ENCODE measurements around the gene UTP25. TPM values are rescaled to one million over a fixed set of nuclear protein-coding genes. Genes with fewer than 3 reads are reported as not detected.

UTP25 gene
- polyA plus RNA-seq, 1 experiment: 6.8 TPM

DNA sequence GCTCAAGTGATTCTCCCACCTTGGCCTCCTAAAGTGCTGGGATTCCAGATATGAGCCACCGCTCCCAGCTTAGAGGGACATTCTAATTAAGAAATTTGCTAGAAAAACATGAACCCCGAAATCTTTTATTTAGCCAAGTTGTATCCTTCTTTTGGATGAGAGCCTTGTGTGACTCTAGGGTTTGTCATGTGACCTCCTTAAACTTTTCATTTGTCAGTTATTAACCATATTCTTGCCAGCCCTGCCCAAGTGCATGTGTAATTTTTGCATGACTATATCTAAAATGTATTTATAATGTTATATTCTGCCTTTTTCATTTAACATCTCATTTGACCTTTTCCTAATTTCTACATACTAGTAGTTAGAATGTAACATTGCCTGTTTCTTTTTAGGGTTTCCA is 1.9 kb downstream of the UTP25 start:
- Histone ChIP-seq H3K4me3 (ENCODE audit: low read depth, low read length) (no peak overlapping the region), H3K27me3 (ENCODE audit: control insufficient read depth, insufficient read depth, low read length) (no peaks in the 10 kb centered on the region), H3K36me3 (ENCODE audit: control insufficient read depth, insufficient read depth, low read length) (peaks cover 6% of the 10 kb centered on the region)
- TF ChIP-seq, protein P1, sequence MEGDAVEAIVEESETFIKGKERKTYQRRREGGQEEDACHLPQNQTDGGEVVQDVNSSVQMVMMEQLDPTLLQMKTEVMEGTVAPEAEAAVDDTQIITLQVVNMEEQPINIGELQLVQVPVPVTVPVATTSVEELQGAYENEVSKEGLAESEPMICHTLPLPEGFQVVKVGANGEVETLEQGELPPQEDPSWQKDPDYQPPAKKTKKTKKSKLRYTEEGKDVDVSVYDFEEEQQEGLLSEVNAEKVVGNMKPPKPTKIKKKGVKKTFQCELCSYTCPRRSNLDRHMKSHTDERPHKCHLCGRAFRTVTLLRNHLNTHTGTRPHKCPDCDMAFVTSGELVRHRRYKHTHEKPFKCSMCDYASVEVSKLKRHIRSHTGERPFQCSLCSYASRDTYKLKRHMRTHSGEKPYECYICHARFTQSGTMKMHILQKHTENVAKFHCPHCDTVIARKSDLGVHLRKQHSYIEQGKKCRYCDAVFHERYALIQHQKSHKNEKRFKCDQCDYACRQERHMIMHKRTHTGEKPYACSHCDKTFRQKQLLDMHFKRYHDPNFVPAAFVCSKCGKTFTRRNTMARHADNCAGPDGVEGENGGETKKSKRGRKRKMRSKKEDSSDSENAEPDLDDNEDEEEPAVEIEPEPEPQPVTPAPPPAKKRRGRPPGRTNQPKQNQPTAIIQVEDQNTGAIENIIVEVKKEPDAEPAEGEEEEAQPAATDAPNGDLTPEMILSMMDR (IDR thresholded peaks at IDR 0.05; ENCODE audit: insufficient read depth, low read depth, low read length): no peak
- ChIA-PET POLR2A (no interaction called here), CTCF (interaction anchor here (3.9 kb wide), 1 partner anchor 10 kb away, joined by 16 read pairs; no protein-coding TSS in a partner anchor)
- no peak for DNase-seq (ENCODE audit: low read depth)

DNA sequence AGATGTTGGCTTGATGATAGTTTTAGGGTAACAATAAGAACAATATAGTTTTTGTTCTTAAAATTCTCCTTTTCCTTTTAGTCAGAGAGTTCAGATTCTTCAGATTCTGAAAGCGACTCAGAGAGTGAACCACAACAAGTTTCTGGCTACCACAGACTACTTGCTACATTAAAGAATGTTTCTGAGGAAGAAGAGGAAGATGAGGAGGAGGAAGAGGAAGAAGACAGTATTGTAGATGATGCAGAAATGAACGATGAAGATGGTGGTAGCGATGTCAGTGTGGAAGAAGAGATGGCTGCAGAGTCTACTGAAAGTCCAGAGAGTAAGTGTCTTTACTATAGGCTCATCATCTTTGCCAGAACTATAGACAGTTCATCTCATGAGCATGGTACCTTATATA is 3.0 kb downstream of the UTP25 start:
- ChIA-PET CTCF (interaction anchor here (1.3 to 3.9 kb wide), 2 partner anchors 9 to 15 kb away, joined by 4 to 16 read pairs; no protein-coding TSS in a partner anchor), POLR2A (interaction anchor here (0.7 kb wide), 1 partner anchor 23 kb away, joined by 8 read pairs; no protein-coding TSS in a partner anchor)
- no peaks in the 10 kb centered on the region for H3K27me3 ChIP-seq (ENCODE audit: control insufficient read depth, insufficient read depth, low read length)
- peaks cover 6% of the 10 kb centered on the region for H3K36me3 ChIP-seq (ENCODE audit: control insufficient read depth, insufficient read depth, low read length)
- TF ChIP-seq, protein P1 (IDR thresholded peaks at IDR 0.05; ENCODE audit: insufficient read depth, low read depth, low read length): no peak
- H3K4me3 ChIP-seq (ENCODE audit: low read depth, low read length): no peak overlapping the region
- no peak for DNase-seq (ENCODE audit: low read depth)

- Histone ChIP-seq H3K36me3 (ENCODE audit: control insufficient read depth, insufficient read depth, low read length) (peaks cover 6% of the 10 kb centered on the region), H3K27me3 (ENCODE audit: control insufficient read depth, insufficient read depth, low read length) (no peaks in the 10 kb centered on the region), H3K4me3 (ENCODE audit: low read depth, low read length) (no peak overlapping the region)
- DNase-seq (ENCODE audit: low read depth): no peak
- POLR2A ChIA-PET: interaction anchor here (0.7 to 1.1 kb wide), 2 partner anchors 47 to 71 kb away, joined by 4 to 5 read pairs; partner anchors contain the start of gene C1orf74
- CTCF ChIA-PET: interaction anchor here (0.5 to 1.4 kb wide), 6 partner anchors 8 to 450 kb away, joined by 3 to 9 read pairs (median 4); no protein-coding TSS in a partner anchor
- TF ChIP-seq, protein P1 (IDR thresholded peaks at IDR 0.05; ENCODE audit: insufficient read depth, low read depth, low read length): no peak
These were observed 3.8 kb downstream of the UTP25 start for GRCh38 chr1:209831615-209832014.

DNA sequence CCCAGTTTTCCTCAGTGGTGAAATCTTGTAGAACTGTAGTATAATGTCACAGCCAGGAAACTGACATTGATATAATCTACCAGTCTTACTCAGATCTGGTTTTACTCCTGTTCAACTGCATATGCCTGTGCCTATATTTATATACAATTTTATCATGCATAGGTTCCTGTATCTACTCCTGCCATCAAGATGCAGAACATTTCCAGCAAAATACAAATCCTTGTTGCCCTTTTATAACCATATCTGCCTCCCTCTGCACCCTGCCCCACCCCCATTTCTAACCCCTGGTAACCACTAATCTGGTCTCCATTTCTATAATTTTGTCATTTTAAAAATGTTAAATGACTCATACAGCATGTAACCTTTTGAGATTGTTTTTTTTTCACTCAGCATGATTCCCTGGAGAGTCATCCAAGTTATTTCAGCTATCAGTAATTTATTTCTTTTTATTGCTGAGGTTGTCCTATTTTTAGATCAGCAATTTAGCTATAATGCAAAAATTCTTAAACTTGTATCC is 8.1 kb downstream of the UTP25 start:
- H3K36me3 ChIP-seq (ENCODE audit: control insufficient read depth, insufficient read depth, low read length): peaks cover 11% of the 10 kb centered on the region
- TF ChIP-seq, protein P1 (IDR thresholded peaks at IDR 0.05; ENCODE audit: insufficient read depth, low read depth, low read length): no peak
- no peak for DNase-seq (ENCODE audit: low read depth)
- CTCF ChIA-PET: interaction anchor here (0.7 to 2.8 kb wide), 4 partner anchors 9 to 14 kb away, joined by 3 to 16 read pairs (median 6); no protein-coding TSS in a partner anchor
- H3K27me3 ChIP-seq (ENCODE audit: control insufficient read depth, insufficient read depth, low read length): no peaks in the 10 kb centered on the region
- H3K4me3 ChIP-seq (ENCODE audit: low read depth, low read length): no peak overlapping the region
- POLR2A ChIA-PET: interaction anchor here (0.6 kb wide), 2 partner anchors 12 to 297 kb away, joined by 3 to 4 read pairs; no protein-coding TSS in a partner anchor

- ChIA-PET POLR2A (no interaction called here), CTCF (interaction anchor here (1.1 to 4.7 kb wide), 4 partner anchors 10 to 23 kb away, joined by 3 to 27 read pairs (median 12); partner anchors contain the start of gene UTP25)
- no peaks in the 10 kb centered on the region for H3K27me3 ChIP-seq (ENCODE audit: control insufficient read depth, insufficient read depth, low read length)
- DNase-seq (ENCODE audit: low read depth): no peak
- H3K4me3 ChIP-seq (ENCODE audit: low read depth, low read length): no peak overlapping the region
- TF ChIP-seq, protein P1 (IDR thresholded peaks at IDR 0.05; ENCODE audit: insufficient read depth, low read depth, low read length): no peak
- peaks cover 15% of the 10 kb centered on the region for H3K36me3 ChIP-seq (ENCODE audit: control insufficient read depth, insufficient read depth, low read length)
These were observed 9.9 kb downstream of the UTP25 start for GRCh38 chr1:209837671-209838070.
